Measurements from ENCODE around the gene EBI3.
A peak's percentile ranks its signal among the peaks of the same experiment; 100 is the strongest.
"Not testable (repeated sequence)": the region's sequence is repeated elsewhere in the genome, so short reads cannot be mapped to it uniquely, and the experiment has no call there.

Gene EBI3

DNA sequence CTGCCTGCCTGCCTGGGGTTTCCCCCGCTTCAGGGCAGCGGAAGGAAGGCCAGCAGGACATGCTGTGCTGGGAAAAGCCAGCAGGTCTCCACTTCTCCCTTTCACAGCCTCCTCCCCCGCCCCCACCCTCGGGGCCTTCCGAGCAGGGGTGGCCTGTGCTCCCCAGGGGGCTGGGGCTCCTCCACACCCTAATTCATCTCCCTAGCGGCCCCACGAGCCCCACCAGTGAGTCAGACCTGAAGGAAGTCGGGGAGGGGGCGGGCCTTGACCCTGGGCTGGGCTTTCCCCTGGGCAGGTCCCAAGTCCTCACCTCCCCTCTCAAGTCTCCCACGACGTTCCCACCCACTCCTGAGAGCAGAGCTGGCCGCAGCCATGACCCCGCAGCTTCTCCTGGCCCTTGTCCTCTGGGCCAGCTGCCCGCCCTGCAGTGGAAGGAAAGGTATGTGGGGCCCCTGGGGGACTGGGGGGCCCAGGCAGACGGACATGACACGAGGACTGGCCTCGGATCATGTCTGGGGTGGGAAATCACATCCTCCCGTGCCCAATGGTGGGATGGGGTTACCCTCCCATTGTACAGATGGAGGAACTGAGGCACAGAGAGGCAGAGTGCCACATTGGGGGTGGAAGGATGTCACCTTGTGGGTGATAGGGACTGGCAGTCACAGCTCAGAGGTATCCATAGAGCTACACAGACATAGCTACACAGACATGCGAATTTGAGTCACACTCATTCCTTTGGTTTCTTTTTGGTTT lies at the start of gene EBI3:
Gene EBI3, plus strand, starts transcription at position 345 of the 753 bp plus-strand sequence. Its CDS starts 28 bp downstream, at position 373.
- no peak for DNase-seq

DNA sequence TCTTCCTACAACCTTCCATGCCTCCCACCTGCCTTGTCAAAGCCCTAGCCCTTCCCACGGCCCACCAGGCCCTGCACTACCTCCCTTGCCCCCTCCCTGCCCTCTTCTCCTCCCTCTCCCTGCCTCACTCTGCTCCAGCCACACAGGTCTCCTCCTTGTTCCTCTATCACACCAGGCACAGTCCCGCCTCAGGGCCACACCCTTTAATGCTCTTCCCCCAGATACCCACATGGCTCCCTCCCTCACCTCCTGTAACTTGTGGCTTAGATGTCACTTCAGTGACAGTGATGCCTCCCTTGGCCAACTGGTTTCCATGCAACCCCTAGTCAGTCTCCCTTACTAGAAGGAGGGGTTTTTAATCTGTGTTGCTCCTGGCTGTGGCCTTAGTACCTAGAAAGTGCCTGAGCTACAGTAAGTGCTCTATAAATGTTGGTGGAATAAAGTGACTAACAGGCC lies 48.2 kb upstream of the EBI3 start:
- no peak for DNase-seq

DNA sequence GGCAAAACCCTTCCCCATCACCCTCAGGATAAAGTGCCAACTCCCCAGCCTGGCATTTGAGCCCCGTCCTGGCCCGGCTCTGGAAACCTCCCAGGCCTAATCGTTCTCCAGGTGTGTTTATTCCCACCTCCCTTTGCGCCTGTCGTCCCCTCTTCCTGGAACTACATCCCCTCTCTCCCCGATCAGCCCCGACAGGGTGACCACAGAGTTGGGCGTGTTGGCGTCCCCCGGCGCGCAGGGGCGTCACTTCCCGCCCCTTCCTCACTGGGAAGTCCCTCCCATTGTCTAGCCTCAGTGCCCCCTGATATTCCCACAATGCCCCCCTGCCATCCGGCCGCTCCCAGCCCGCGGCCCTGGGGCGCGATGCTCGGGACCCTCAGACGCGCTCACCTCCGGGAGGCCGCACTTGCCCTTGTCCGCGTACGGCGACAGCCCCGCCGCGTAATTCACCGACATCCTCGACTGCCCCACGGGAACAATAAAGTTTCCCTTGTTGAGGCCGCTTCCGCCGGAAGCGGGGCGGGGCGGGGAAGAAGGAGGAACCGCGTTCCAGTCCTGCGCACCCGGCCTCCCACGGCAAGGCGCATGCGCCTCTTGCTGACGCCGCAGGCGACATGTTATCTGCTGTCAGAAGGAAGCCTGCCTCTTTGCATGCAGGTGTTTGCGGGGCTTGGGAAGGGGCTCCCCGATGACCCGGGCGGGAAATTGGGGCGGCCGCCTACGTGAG lies 47.1 kb upstream of the EBI3 start, which contains the start of the genes ANKRD24 and SIRT6:
Gene ANKRD24, plus strand, starts transcription at position 606 of the 727 bp plus-strand sequence. CDS start 3,737 bp downstream, outside the sequence.
Gene SIRT6, minus strand, starts transcription at position 480 of the 727 bp plus-strand sequence. Its CDS starts 24 bp downstream, at position 456.
- peak; percentile 91 to 93 for DNase-seq

DNA sequence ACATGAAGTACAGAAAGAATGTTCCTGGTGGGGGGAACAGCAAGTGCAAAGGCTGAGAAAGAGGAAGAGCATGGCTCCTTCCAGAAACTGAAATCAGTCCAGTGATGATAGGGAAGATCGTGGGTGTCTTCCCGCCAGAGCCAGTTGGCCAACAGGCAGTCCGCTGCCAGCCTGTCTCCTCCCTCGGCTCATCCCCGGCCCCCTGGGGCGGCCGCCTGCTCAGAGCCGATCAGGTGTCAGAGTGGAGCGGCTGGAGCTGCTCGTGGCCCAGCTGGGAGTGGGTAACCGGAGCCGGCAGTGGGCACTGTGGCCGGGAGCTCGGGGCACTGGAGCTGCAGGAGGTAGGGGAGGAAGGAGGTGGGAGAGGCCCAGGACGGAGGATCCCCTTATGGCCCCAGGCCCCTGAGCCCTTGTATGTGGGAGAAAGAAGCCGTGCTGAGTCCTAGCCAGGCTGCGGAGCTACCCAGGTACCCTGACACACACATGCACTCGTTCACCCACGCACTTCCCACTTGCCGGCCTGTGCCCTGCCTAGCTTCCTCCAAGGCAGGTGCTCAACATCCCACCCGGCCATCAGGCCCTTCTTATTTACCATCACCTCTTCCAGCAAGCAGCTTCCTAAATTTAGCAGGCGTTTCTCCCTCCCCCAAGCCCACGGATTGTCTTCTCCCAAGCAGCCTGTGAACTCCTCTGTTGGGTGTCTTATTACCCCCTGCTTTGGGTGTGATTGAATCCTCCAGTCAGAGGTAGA lies 45.2 kb upstream of the EBI3 start:
- DNase-seq = peak in 1 of 2 experiments; percentile 22

DNA sequence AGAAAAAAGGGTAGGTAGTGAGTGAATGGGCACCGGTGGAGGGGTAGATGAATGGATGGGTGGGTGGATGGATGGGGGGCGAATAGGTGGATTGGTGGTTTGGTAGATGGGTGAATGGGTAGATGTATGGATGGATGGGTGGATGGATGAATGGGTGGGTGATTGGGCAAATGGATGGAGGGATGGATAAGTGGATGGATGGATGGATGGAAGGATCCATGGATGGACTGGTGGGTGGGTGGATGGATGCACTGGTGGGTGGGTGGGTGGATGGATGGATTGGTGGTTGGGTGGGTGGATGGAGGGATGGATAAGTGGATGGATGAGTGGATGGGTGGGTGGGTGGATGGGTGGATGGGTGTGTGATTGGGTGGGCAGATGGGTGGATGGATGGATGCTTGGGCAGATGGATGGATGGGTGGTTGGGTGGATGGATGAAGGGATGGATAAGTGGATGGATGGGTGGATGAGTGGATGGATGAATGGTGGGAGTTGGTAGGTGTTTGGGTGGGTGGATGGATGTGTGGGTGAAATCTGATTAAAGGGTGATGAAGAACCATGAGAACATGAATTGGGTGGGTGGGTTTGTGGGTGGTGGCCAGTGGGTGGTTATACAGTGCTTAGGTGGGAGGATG lies 44.5 kb upstream of the EBI3 start:
- no peak for DNase-seq

DNA sequence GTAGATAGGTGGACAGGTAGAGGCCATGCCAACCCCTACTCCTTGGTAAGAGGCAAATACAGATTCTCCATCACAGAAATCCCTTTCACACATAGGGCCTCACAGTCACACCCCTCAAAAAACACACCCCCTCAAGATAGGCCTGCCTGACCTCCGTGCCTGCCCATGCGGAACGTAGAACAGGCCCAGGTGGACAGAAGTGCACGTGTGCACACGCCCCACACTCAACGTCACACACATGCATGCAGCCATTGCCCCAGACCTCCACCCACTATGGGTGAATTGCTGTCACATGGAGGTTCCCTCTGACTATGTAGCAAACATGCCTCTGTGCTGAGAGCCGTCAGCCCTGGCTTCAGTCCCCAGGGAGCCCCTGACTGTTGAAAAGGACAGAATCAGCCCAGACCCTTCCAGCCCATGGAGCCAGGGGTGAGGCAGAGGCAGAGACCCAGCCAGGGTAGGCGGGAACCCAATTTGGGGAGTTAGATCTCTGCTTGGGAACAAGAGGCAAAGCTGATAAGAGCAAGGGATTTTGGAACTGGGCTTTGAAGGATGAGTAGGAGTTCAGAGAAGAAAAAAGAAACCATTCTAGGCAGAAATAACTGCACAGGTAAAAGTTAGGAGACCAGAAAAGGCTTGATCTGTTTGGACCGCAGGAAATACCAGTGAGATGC lies 43.8 kb upstream of the EBI3 start:
- DNase-seq = no peak

DNA sequence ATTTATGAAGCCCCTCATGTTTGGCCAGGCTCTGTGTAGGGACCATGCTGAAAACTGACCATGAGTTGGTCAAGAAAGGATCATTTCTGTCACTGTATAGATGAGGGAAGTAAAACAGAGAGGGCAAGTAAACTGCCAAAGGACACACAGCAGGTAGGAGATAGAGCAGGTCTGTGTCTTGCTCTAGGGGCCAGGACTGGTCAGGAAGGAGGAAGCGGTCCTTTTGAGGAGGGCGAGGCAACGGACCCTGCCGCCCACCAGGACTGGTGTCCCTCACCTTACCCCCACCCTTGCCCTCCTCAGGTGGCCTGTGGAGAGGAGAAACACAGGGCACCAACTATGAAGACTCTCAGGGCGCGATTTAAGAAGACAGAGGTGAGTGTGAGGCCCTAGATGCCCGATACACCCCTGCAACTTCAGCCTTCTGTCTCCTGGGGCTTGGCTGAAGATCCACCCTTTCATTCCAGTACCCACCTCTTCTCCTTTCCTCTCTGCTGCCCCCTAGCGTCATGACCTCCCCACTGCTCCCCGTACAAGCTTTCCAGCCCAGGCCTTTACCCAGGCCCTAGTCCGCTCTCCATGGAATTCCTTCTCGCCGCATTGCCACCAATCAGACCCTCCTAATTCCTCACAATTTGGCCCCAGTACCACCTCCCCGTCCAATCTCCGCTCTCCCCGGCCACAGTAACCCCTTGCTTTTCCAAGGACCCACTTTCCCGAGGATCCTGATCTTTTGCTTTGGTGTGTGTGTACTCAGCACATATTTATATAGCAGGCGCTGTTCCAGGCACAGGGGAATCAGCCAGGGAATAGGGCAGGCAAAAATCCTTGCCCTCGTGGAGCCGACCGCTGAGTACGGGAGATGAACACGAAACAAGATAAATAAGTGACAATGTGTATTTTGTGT lies 43.0 kb upstream of the EBI3 start:
- DNase-seq = peak; percentile 57 to 60

DNA sequence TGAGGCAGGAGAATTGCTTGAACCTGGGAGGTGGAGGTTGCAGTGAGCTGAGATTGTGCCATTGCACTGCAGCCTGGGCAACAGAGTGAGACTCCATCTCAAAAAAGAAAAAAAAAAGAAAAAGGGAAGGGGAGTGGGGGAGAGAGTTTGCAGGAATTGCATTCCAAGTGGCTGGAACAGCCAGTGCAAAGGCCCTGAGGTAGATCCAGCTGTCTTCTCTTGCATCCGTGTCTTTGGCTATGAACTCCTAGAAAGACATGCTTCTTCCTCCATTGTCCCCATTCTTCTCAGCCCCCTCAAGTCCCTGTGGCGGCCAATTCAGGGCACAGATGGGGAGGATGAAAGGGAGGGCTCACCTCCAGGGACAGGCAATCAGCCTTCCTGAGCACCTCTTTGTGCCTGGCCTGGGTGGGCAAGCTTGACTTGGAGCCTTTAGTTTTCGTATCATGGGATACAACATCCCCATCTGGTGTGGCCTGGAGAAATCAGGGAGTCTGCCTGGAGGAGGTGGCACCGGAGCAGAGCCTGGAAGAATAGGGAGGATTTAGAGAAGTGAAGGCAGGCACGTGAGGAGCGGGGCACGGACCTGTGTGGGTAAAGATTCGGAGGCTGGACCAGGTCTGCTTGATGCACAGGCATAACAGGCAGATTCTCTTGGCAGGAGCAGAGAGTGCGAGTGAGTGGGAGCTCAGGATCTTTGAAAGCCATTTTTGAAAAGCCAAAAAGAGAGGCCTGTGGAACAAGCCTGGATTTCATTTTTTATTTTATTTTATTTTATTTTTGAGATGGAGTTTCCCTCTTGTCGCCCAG lies 41.8 kb upstream of the EBI3 start:
- DNase-seq = no peak

DNA sequence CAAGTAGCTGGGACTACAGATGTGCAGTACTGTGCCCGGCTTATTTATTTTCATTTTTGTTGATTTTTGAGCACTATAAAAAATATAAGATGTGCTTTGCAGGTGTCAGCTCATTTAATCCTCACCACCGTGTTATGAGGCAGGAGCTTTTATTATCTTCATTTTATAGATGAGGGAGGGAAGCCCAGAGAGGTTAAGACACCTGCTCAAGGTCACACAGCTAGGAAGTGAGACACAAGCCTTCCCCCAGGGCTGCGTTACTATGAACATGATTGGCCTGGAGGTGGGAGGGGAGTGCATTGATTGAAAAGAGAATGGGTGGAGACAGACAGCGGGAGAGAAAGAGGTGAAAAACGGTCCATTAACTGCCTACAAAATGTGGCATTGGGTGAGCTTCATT lies 39.7 kb upstream of the EBI3 start:
- DNase-seq = no peak

DNA sequence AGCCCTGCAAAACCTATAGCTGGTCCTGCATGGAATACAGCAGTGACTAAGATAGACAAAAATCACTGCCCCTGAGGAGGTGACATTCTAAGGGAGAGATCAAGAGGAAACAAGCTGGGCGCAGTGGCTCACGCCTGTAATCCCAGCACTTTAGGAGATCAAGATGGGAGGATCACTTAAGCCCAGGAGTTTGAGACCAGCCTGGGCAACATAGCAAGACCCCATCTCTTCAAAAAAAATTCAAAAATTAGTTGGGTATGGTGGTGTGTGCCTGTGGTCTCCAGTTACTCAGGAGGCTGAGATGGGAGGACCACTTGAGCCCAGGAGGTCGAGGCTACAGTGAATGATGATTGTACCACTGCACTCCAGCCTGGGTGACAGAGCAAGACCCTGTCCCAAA lies 36.8 kb upstream of the EBI3 start:
- not testable (repeated sequence) for DNase-seq

DNA sequence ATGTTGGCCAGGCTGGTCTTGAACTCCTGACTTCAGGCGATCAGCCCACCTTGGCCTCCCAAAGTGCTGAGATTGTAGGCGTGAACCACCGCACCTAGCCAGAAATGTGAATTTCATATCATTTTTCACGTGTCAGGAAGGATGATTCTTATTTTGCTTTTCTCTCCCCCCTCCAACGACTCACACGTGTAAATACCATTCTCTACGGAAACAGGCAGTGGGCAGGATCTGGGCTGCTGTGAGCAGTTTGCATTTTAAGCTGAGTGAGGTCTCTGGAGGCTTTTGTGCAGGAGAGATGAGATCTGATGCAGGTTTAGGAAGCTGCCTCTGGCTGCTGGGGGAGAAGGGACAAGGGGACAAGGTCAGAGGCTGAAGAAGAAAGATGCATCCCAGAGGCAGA lies 35.0 kb upstream of the EBI3 start:
- no peak for DNase-seq

DNA sequence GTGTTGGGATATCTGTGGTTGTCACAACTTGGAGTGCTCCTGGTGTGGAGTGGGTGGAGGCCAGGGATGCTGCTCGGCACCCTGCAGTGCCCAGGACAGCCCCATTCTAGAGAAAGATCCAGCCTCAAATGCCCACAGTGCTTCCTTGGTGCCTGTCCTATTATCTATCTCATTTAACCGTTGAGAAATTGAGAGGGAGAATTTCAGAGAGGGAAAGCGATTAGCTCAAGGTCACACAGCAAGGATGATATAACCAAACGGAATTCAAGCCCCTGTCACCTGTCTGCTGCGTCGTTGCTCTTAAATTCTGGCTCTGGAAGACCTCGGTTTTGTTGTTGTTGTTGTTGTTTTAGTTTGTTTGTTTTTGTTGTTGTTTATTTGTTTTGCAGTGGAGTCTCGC lies 33.3 kb upstream of the EBI3 start:
- no peak for DNase-seq

DNA sequence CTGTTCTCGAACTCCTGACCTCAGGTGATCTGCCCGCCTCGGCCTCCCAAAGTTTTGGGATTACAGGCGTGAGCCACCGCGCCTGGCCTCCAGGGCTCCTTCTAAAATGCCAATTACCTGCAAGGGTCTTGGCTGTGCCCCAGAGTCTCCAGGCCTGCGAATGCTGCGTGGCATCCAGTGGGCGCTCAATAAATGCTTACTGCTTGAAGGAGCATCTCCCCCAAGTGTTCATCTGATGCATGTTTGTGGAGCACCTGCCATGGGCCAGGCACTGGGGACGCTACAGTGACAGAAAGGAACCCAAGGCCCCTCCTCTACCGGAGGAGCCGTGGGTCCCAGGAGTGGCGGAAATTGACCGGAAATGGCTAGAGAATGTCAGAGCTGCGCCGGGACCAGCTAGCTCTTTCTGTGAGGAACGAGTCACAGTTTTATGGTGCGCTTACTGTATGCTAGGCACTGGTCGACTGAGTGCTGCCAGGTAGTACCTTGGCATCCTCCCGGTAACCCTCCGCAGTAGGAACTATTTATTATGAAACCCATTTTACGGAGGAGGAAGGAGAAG lies 32.7 kb upstream of the EBI3 start:
- no peak for DNase-seq

DNA sequence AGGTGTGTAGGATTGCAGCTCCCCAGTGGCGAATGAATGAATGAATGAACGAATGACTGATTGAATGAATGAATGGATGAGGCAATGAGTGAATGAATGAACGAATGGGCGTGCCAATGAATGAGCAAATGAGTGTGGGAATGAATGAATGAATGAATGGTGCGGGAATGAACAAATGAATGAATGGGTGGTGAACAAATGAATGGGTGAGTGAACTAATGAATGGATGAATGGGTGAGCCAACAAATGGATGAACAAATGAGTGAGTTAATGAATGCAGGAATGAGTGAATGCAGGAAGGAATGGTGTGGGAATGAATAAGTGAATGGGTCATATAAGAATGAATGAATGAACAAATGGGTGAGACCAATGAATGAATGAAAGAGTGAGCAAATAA lies 32.1 kb upstream of the EBI3 start:
- DNase-seq = no peak

DNA sequence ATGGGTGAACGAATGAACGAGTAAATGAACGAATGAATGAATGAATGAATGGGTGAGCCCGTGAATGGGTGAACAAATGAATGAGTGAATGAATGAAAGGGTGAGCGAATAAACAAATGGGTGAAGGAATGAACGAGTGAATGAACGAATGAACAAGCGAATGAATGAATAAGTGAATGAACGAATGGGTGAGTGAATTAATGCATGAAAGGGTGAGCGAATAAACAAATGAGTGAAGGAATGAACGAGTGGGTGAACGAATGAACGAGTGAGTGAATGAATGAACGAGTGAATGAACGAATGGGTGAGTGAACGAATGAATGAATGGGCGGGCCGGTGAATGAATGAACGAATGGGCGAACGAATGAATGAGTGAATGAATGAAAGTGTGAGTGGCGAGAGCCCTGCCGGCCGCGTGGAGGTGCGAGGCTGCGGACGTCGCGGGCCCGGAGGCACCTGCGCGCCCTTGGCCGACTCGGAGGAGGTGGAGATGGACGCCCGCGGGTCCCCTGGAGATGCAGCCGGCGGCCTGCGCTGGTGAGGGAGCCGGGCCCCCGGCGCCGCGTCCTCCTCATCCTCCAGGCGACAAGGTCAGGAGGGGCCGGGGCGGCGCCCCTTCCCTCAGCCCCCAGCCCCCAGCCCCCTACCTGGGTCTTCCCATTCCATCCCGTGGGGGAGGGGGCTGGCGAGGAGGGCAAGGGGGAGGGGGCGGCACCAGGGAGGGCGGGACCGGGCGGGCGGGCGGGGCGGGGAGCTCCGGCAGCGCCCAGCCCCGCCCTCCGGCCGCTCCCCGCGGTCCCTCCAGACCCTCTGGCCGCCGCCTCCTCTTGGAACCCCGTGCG lies 31.5 kb upstream of the EBI3 start:
- DNase-seq = no peak

DNA sequence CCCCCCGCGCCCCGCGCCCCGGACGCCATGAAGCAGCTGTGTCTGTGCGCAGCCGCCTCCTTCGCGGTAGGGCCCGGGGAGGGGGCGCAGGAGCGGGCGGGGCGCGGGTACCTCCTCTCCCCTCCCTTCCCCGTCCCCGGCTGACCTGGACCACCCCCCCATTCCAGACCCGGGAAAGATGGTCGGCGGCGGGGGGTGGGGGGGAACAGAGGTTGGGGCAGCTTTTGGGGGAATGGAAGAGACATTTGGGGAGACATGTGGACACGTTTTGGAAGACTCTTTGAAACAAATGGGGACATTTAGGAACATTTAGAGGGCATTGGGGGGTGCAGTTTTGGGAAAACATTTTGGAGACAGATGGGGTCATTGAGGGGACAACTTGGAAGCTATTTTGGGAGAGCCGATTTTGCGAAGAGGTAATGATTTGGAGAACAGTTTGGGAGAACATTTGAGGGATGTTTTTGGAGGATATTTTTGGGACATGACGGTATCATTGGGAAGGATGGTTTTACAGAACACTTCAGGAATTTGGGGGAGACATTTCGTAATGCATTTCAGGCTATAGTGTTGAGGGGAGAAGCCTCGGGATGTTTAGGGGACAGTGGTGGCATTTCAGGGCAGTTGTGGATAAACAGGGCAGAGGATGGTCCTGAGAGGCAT lies 30.7 kb upstream of the EBI3 start:
- DNase-seq = no peak

DNA sequence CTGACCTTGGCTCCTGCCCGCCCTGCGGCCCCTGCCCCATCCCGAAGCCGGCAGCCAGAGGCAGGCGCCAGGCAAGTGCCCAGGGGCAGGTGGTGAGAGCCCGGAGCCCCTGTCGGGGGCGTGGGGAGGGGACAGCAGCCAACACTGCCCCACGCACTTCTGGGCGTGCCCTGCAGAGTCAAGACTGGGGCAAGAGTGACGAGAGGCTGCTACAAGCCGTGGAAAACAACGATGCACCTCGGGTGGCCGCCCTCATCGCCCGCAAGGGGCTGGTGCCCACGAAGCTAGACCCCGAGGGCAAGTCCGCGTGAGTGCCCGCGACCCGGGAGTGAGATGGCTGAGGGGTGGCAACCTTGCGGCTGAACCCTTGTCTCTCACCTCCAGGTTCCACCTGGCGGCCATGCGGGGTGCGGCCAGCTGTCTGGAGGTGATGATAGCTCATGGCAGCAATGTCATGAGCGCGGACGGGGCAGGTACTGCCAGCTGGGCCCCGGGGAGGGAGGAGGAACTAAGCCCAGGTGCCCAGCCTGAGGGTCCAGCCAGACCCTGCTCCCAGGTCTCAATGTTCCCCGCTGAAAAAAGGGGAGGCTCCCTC lies 29.5 kb upstream of the EBI3 start:
- peak in 1 of 2 experiments; percentile 17 for DNase-seq
